ENCODE data around the gene TENM4.
"Not testable (repeated sequence)": the region's sequence is repeated elsewhere in the genome, so short reads cannot be mapped to it uniquely, and the experiment has no call there.

TENM4 gene

GRCh38 chr11:78643676-78644056, 797.2 kb downstream of the TENM4 start:
- DNase-seq: no peak

- no peak for DNase-seq
Observed at GRCh38 chr11:78642979-78643675, 797.7 kb downstream of the TENM4 start.

GRCh38 chr11:78641541-78641940, 799.3 kb downstream of the TENM4 start:
- no peak for DNase-seq

- DNase-seq: no peak
Observed at GRCh38 chr11:78638704-78639380, 802.0 kb downstream of the TENM4 start.

- DNase-seq: not testable (repeated sequence)
Observed at GRCh38 chr11:78637527-78637926, 803.3 kb downstream of the TENM4 start.

- DNase-seq: no peak
Observed at GRCh38 chr11:78635814-78636506, 804.9 kb downstream of the TENM4 start.

- no peak for DNase-seq
Observed at GRCh38 chr11:78633516-78634310, 807.1 kb downstream of the TENM4 start.

GRCh38 chr11:78630561-78631303, 810.1 kb downstream of the TENM4 start:
- no peak for DNase-seq

GRCh38 chr11:78630155-78630554, 810.7 kb downstream of the TENM4 start:
- DNase-seq: no peak

- DNase-seq: no peak
Observed at GRCh38 chr11:78622666-78623065, 818.2 kb downstream of the TENM4 start.

- DNase-seq: no peak
Observed at GRCh38 chr11:78620159-78620558, 820.7 kb downstream of the TENM4 start.

- no peak for DNase-seq
Observed at GRCh38 chr11:78615724-78616123, 825.1 kb downstream of the TENM4 start.

- no peak for DNase-seq
Observed at GRCh38 chr11:78613378-78613813, 827.4 kb downstream of the TENM4 start.

GRCh38 chr11:78612721-78613377, 828.0 kb downstream of the TENM4 start:
- no peak for DNase-seq

- DNase-seq: not testable (repeated sequence)
Observed at GRCh38 chr11:78609321-78609720, 831.5 kb downstream of the TENM4 start.

GRCh38 chr11:78607696-78608095, 833.1 kb downstream of the TENM4 start:
- no peak for DNase-seq

- DNase-seq: no peak
Observed at GRCh38 chr11:78606667-78607066, 834.2 kb downstream of the TENM4 start.

- no peak for DNase-seq
Observed at GRCh38 chr11:78605296-78605695, 835.5 kb downstream of the TENM4 start.

GRCh38 chr11:78603792-78604191, 837.0 kb downstream of the TENM4 start:
- no peak for DNase-seq

Data from bone marrow (tissue), 2 donors.